ENCODE measurements around the gene HTT. TPM values are rescaled to one million over a fixed set of nuclear protein-coding genes. Genes with fewer than 3 reads are reported as not detected.

Gene HTT
- total RNA-seq, 1 experiment from 2014 or later, result 66.8 TPM

- POLR2A ChIA-PET (ENCODE audit: low non-redundant PET), result no interaction called here
- no peak for DNase-seq (ENCODE audit: low spot score)
- no peak overlapping the region for H3K27ac ChIP-seq (ENCODE audit: low read depth, low read length, poor library complexity, severe bottlenecking)
- intact Hi-C loops (cut with micrococcal nuclease; ENCODE audit: unreplicated experiment), result no loop called here
- H3K4me3 ChIP-seq (ENCODE audit: low read depth, low read length, poor library complexity, severe bottlenecking), result no peak overlapping the region
- H3K27me3 ChIP-seq (replicated peaks; ENCODE audit: insufficient read depth, low read depth, low read length, poor library complexity), result no peaks in the 10 kb centered on the region
- no peaks in the 10 kb centered on the region for H3K9me3 ChIP-seq (ENCODE audit: low read depth, low read length, poor library complexity, severe bottlenecking)
- no peaks in the 10 kb centered on the region for H3K4me1 ChIP-seq (ENCODE audit: insufficient read depth, low read length, poor library complexity, severe bottlenecking)
- TF ChIP-seq CTCF (conservative IDR thresholded peaks at IDR 0.05; ENCODE audit: low read depth, low read length) (no peak), EZH2 (IDR thresholded peaks at IDR 0.05; ENCODE audit: borderline replicate concordance, low read depth, low read length, poor library complexity, severe bottlenecking) (no peak)
- CTCF ChIA-PET, result no interaction called here
- BruUV-seq (replicated peaks), result no TSS peak
- no peaks in the 10 kb centered on the region for H3K36me3 ChIP-seq (ENCODE audit: insufficient read depth, low read length, poor library complexity, severe bottlenecking)
Observed at GRCh38 chr4:3029464-3029863, 45.0 kb upstream of the HTT start.

- no TSS peak for BruUV-seq (replicated peaks)
- TF ChIP-seq EZH2 (IDR thresholded peaks at IDR 0.05; ENCODE audit: borderline replicate concordance, low read depth, low read length, poor library complexity, severe bottlenecking), result no peak
- no peak for TF ChIP-seq CTCF (conservative IDR thresholded peaks at IDR 0.05; ENCODE audit: low read depth, low read length)
Observed at GRCh38 chr4:3030566-3031356, 43.7 kb upstream of the HTT start.

GRCh38 chr4:3031357-3032082 is 43.0 kb upstream of the HTT start:
- intact Hi-C loops (cut with micrococcal nuclease; ENCODE audit: unreplicated experiment), result loop anchor here (10.0 kb wide), 1 partner anchor 267 kb away; no protein-coding TSS in a partner anchor
- H3K36me3 ChIP-seq (ENCODE audit: insufficient read depth, low read length, poor library complexity, severe bottlenecking), result no peaks in the 10 kb centered on the region
- H3K27me3 ChIP-seq (replicated peaks; ENCODE audit: insufficient read depth, low read depth, low read length, poor library complexity), result no peaks in the 10 kb centered on the region
- H3K27ac ChIP-seq (ENCODE audit: low read depth, low read length, poor library complexity, severe bottlenecking), result no peak overlapping the region
- H3K9me3 ChIP-seq (ENCODE audit: low read depth, low read length, poor library complexity, severe bottlenecking), result no peaks in the 10 kb centered on the region
- H3K4me1 ChIP-seq (ENCODE audit: insufficient read depth, low read length, poor library complexity, severe bottlenecking), result no peaks in the 10 kb centered on the region
- ChIA-PET POLR2A (ENCODE audit: low non-redundant PET) (interaction anchor here (0.6 kb wide), 1 partner anchor 78 kb away, joined by 4 read pairs; no protein-coding TSS in a partner anchor), CTCF (no interaction called here)
- no TSS peak for BruUV-seq (replicated peaks)
- TF ChIP-seq EZH2 (IDR thresholded peaks at IDR 0.05; ENCODE audit: borderline replicate concordance, low read depth, low read length, poor library complexity, severe bottlenecking) (no peak), CTCF (conservative IDR thresholded peaks at IDR 0.05; ENCODE audit: low read depth, low read length) (no peak)
- H3K4me3 ChIP-seq (ENCODE audit: low read depth, low read length, poor library complexity, severe bottlenecking), result no peak overlapping the region
- no peak for DNase-seq (ENCODE audit: low spot score)

More at GRCh38 chr4:3030566-3031356, 43.7 kb upstream of the HTT start:
- no peaks in the 10 kb centered on the region for H3K36me3 ChIP-seq (ENCODE audit: insufficient read depth, low read length, poor library complexity, severe bottlenecking)
- no peaks in the 10 kb centered on the region for H3K4me1 ChIP-seq (ENCODE audit: insufficient read depth, low read length, poor library complexity, severe bottlenecking)
- ChIA-PET POLR2A (ENCODE audit: low non-redundant PET) (interaction anchor here (0.6 kb wide), 1 partner anchor 78 kb away, joined by 4 read pairs; no protein-coding TSS in a partner anchor), CTCF (no interaction called here)
- H3K4me3 ChIP-seq (ENCODE audit: low read depth, low read length, poor library complexity, severe bottlenecking), result no peak overlapping the region
- H3K27ac ChIP-seq (ENCODE audit: low read depth, low read length, poor library complexity, severe bottlenecking), result no peak overlapping the region
- intact Hi-C loops (cut with micrococcal nuclease; ENCODE audit: unreplicated experiment), result loop anchor here (10.0 kb wide), 1 partner anchor 266 kb away; no protein-coding TSS in a partner anchor
- no peaks in the 10 kb centered on the region for H3K9me3 ChIP-seq (ENCODE audit: low read depth, low read length, poor library complexity, severe bottlenecking)
- no peaks in the 10 kb centered on the region for H3K27me3 ChIP-seq (replicated peaks; ENCODE audit: insufficient read depth, low read depth, low read length, poor library complexity)
- DNase-seq (ENCODE audit: low spot score), result no peak
